Smooth muscle cell (in vitro differentiated cells): ENCODE results near the gene SCGB1C2. TPM values are rescaled to one million over a fixed set of nuclear protein-coding genes. Genes with fewer than 3 reads are reported as not detected.

Experiments used
- DNase-seq: peaks from one replicate; lab custom pipeline; 2025; ENCODE audit not compliant: unreplicated experiment; lab: John Stamatoyannopoulos, UW
- H2AFZ ChIP-seq: fragments of 200-600 bp; sonication (generic); 2 replicates; pipeline ENCODE4 v1.6.0; 2016; ENCODE audit warnings: antibody characterized with exemption, low read depth, mild to moderate bottlenecking
- H3F3A ChIP-seq: fragments of 200-600 bp; sonication (generic); 2 replicates; pipeline ENCODE4 v1.6.0; 2017; ENCODE audit warnings: antibody characterized with exemption, low read depth
- H3K27ac ChIP-seq: fragments of 200-600 bp; sonication (generic); 2 replicates; pipeline ENCODE4 v1.5.1; 2016; ENCODE audit warnings: low read depth, mild to moderate bottlenecking
- H3K27me3 ChIP-seq: fragments of 200-600 bp; sonication (generic); 2 replicates; pipeline ENCODE4 v1.6.1; 2016; ENCODE audit warnings: low read depth, mild to moderate bottlenecking
- H3K36me3 ChIP-seq: fragments of 200-600 bp; sonication (generic); 2 replicates; pipeline ENCODE4 v1.5.1; 2016; ENCODE audit warnings: low read depth
- H3K4me1 ChIP-seq: fragments of 200-600 bp; sonication (generic); 2 replicates; pipeline ENCODE4 v1.5.1; 2016; ENCODE audit warnings: low read depth
- H3K4me2 ChIP-seq: fragments of 200-600 bp; sonication (generic); 2 replicates; pipeline ENCODE4 v1.6.0; 2016; ENCODE audit warnings: mild to moderate bottlenecking
- H3K4me3 ChIP-seq: fragments of 200-600 bp; sonication (generic); 2 replicates; pipeline ENCODE4 v1.5.1; 2016; ENCODE audit warnings: mild to moderate bottlenecking
- H3K79me2 ChIP-seq: fragments of 200-600 bp; sonication (generic); 2 replicates; pipeline ENCODE4 v1.6.0; 2016; ENCODE audit warnings: low read depth, mild to moderate bottlenecking
- H3K9ac ChIP-seq: fragments of 200-600 bp; sonication (generic); 2 replicates; pipeline ENCODE4 v1.6.0; 2016; ENCODE audit warnings: low read depth
- H3K9me3 ChIP-seq: fragments of 200-600 bp; sonication (generic); replicated peaks from 2 replicates; pipeline ENCODE4 v1.5.1; 2016; ENCODE audit warnings: low read depth
- H4K20me1 ChIP-seq: fragments of 200-600 bp; sonication (generic); 2 replicates; pipeline ENCODE4 v1.6.0; 2016; ENCODE audit warnings: low read depth
- WGBS: methylation state at CpG from one replicate; pipeline ENCODE4 v1.1.7; 2016; ENCODE audit warnings: low lambda C conversion rate; 5-methylcytosine and 5-hydroxymethylcytosine counted together
- polyA plus RNA-seq: library from polyadenylated mRNA; unstranded; fragments of >200 nt; fragmentation: Nextera tagmentation; extraction: Ambion mirVana; gene quantifications from 2 replicates; pipeline ENCODE4 v1.2.1, GENCODE V29; 2016
- total RNA-seq: library from RNA; depleted of rRNA; stranded (reverse); fragments of >200 nt; gene quantifications from 2 replicates; pipeline ENCODE4 v1.2.3, GENCODE V29; 2014
- TF ChIP-seq, protein P1 (sequence below): fragments of 200-600 bp; sonication (generic); IDR thresholded peaks from 2 replicates; pipeline ENCODE4 v1.5.1; 2017; ENCODE audit warnings: borderline replicate concordance, mild to moderate bottlenecking, antibody characterized with exemption; ENCODE audit not compliant: insufficient read depth, poor library complexity, severe bottlenecking

Gene SCGB1C2
- total and polyA plus RNA-seq, 2 experiments from 2014 or later, result not detected

GRCh38 chr17:159609-160008, 22.2 kb downstream of the SCGB1C2 start:
- H3K4me1 ChIP-seq, result no peaks in the 10 kb centered on the region
- no peak overlapping the region for H3K4me2 ChIP-seq
- TF ChIP-seq, protein P1, sequence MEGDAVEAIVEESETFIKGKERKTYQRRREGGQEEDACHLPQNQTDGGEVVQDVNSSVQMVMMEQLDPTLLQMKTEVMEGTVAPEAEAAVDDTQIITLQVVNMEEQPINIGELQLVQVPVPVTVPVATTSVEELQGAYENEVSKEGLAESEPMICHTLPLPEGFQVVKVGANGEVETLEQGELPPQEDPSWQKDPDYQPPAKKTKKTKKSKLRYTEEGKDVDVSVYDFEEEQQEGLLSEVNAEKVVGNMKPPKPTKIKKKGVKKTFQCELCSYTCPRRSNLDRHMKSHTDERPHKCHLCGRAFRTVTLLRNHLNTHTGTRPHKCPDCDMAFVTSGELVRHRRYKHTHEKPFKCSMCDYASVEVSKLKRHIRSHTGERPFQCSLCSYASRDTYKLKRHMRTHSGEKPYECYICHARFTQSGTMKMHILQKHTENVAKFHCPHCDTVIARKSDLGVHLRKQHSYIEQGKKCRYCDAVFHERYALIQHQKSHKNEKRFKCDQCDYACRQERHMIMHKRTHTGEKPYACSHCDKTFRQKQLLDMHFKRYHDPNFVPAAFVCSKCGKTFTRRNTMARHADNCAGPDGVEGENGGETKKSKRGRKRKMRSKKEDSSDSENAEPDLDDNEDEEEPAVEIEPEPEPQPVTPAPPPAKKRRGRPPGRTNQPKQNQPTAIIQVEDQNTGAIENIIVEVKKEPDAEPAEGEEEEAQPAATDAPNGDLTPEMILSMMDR, result no peak
- 95% methylated on average over 15 of the region's 15 CpGs for WGBS
- H3K9ac ChIP-seq, result no peak overlapping the region
- no peaks in the 10 kb centered on the region for H3K27me3 ChIP-seq
- no peak for DNase-seq
- no peaks in the 10 kb centered on the region for H3K79me2 ChIP-seq
- no peaks in the 10 kb centered on the region for H3K9me3 ChIP-seq
- H3K4me3 ChIP-seq, result no peak overlapping the region
- H3K27ac ChIP-seq, result no peak overlapping the region
- no peaks in the 10 kb centered on the region for H3F3A ChIP-seq
- no peaks in the 10 kb centered on the region for H3K36me3 ChIP-seq
- no peaks in the 10 kb centered on the region for H4K20me1 ChIP-seq
- H2AFZ ChIP-seq, result no peak overlapping the region

DNA sequence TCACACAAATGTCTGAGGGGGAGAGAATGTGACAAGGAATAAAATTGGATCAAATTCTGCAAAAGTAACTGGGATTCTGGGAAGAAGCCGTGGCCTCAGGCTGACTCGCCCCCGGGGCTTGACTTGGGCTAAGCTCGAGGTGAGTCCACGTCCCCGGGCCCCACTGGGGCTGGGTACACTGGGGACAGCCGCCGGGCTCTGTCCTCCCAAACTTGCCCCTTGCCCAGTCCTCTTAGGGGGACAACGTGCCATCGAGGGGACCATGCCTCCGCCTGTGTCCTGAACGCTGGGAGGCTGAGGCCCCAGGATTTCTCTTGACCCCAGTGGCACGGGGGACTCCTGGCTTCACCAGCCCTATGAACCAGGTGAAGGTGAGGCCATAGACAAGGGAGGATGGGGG, 23.0 kb downstream of the SCGB1C2 start:
- H3K36me3 ChIP-seq, result no peaks in the 10 kb centered on the region
- H3K9ac ChIP-seq, result no peak overlapping the region
- WGBS, result 94% methylated on average over 13 of the region's 13 CpGs
- H2AFZ ChIP-seq, result no peak overlapping the region
- no peak overlapping the region for H3K27ac ChIP-seq
- no peak overlapping the region for H3K4me2 ChIP-seq
- H3F3A ChIP-seq, result no peaks in the 10 kb centered on the region
- TF ChIP-seq, protein P1, result no peak
- no peak overlapping the region for H3K4me3 ChIP-seq
- H3K9me3 ChIP-seq, result no peaks in the 10 kb centered on the region
- no peak for DNase-seq
- no peaks in the 10 kb centered on the region for H3K4me1 ChIP-seq
- no peaks in the 10 kb centered on the region for H3K79me2 ChIP-seq
- no peaks in the 10 kb centered on the region for H4K20me1 ChIP-seq
- no peaks in the 10 kb centered on the region for H3K27me3 ChIP-seq

DNA sequence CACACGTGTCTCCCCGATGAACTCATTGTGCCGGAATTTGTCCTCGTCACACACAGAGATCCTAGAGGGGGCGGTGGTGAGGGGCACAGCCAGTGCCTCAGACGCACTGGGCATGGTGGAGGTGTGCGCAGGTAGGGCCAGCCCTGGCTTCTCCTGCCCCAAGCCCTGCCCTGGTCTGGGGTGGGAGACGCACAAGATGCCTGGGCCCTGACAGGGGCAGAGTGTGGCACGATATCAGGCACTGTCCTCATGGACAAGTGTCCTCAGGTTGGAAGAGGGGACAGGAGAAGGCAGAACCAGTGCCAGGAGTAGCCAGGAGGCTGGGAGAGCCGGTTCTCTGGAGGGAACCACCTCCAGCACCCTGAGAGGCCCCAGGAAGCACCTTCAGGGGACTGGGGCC, 24.1 kb downstream of the SCGB1C2 start:
- Histone ChIP-seq H3K4me1 (no peaks in the 10 kb centered on the region), H3K79me2 (no peaks in the 10 kb centered on the region), H3K9me3 (no peaks in the 10 kb centered on the region), H3K4me3 (no peak overlapping the region), H3K27ac (no peak overlapping the region), H4K20me1 (no peaks in the 10 kb centered on the region), H3K4me2 (no peak overlapping the region), H2AFZ (no peak overlapping the region), H3F3A (no peaks in the 10 kb centered on the region), H3K9ac (no peak overlapping the region), H3K27me3 (no peaks in the 10 kb centered on the region), H3K36me3 (no peaks in the 10 kb centered on the region)
- TF ChIP-seq, protein P1, result no peak
- no peak for DNase-seq
- WGBS, result 90% methylated on average over 10 of the region's 10 CpGs

DNA sequence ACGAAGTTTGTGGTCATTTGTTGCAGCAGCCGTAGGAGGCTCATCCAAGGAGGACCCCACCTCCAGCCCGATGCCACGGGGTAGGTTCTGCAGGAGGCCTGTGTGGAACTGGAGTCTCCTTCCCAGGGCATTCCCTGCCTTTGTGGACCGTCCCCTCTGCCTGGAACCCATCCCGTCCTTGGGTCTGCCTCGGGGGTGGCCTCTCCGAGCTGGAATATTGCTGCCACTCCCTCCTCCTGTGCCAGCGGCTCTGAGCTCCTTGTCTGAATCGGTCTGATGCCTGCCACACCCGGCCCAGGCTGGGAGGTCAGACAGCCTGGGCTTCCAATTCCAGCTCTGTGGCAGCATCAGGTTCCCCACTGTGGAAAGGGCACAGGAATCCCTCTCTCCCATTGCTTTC, 25.3 kb downstream of the SCGB1C2 start:
- Histone ChIP-seq H3K27me3 (no peaks in the 10 kb centered on the region), H2AFZ (no peak overlapping the region), H3K4me2 (no peak overlapping the region), H3K4me1 (no peaks in the 10 kb centered on the region), H3K9ac (no peak overlapping the region), H3K36me3 (no peaks in the 10 kb centered on the region), H3K27ac (no peak overlapping the region), H3F3A (no peaks in the 10 kb centered on the region), H3K4me3 (no peak overlapping the region), H3K9me3 (no peaks in the 10 kb centered on the region), H4K20me1 (no peaks in the 10 kb centered on the region), H3K79me2 (no peaks in the 10 kb centered on the region)
- 86% methylated on average over 11 of the region's 11 CpGs for WGBS
- TF ChIP-seq, protein P1, result no peak
- DNase-seq, result no peak
